GM12878 (cell line): ENCODE results near the gene STX10. TPM values are rescaled to one million over a fixed set of nuclear protein-coding genes. Genes with fewer than 3 reads are reported as not detected.

Experiments
- ATAC-seq: fragments of 200-7000 bp; cut with Tn5 transposase; 3 replicates; pipeline ENCODE4 v1.9.1; 2020; ENCODE audit warnings: mild to moderate bottlenecking, moderate library complexity
- BruUV-seq: library from RNA; stranded (reverse); fragments of 400-500 nt; replicated peaks from 2 replicates; lab custom pipeline; 2021; lab: Mats Ljungman, UMichigan
- CTCF ChIA-PET: fragments of 300-600 bp; sonication (Branson Sonifier 250); formaldehyde crosslinking; extraction: SDS; loops from one replicate; lab custom pipeline; 2021; ENCODE audit warnings: inconsistent platforms; lab: Yijun Ruan, JAX
- POLR2A ChIA-PET: fragments of 350-600 bp; formaldehyde crosslinking; extraction: SDS; loops from one replicate; lab custom pipeline; 2021; ENCODE audit warnings: inconsistent platforms; lab: Charles Lee
- RAD21 ChIA-PET: fragments of 300-600 bp; sonication (Branson Sonifier 250); formaldehyde crosslinking; loops from one replicate; lab custom pipeline; 2023; ENCODE audit warnings: antibody characterized with exemption; ENCODE audit not compliant: unreplicated experiment; lab: Charles Lee
- SMC1A ChIA-PET: fragments of 300-600 bp; sonication (Branson Sonifier 250); formaldehyde crosslinking; loops from one replicate; lab custom pipeline; 2023; ENCODE audit not compliant: unreplicated experiment, uncharacterized antibody; lab: Charles Lee
- DNase-seq: peaks from one replicate; pipeline ENCODE4 v3.0.0-alpha.2; 2011; ENCODE audit warnings: low read depth, low spot score
- FAIRE-seq: peaks from 3 replicates; lab custom pipeline; 2011; peaks lifted over from hg19 to GRCh38; lab: Jason Lieb, UNC
- H2AFZ ChIP-seq: 2 replicates; pipeline ENCODE4 v1.6.0; 2011; ENCODE audit warnings: low read depth, low read length, control low read depth; ENCODE audit not compliant: control insufficient read depth
- H3K27ac ChIP-seq: 2 replicates; pipeline ENCODE4 v1.5.1; 2011; ENCODE audit warnings: control low read depth; ENCODE audit not compliant: control insufficient read depth, insufficient read depth
- H3K27me3 ChIP-seq, 2 experiments: replicated peaks in 1 of 2; 2 replicates each; pipeline versions ENCODE4 v1.6.0 to v1.6.1; 2011; ENCODE audit warnings: low read length in 1 of 2; ENCODE audit not compliant: control insufficient read depth in 2 of 2, insufficient read depth in 2 of 2
- H3K36me3 ChIP-seq, 2 experiments: 2 replicates each; pipeline ENCODE4 v1.5.1; 2011; ENCODE audit warnings: low read length in 1 of 2; ENCODE audit not compliant: control insufficient read depth in 2 of 2, insufficient read depth in 2 of 2
- H3K4me1 ChIP-seq: 2 replicates; pipeline ENCODE4 v1.6.1; 2011; ENCODE audit warnings: mild to moderate bottlenecking, low read length, moderate library complexity, mixed read lengths; ENCODE audit not compliant: control insufficient read depth, insufficient read depth
- H3K4me2 ChIP-seq: 2 replicates; pipeline ENCODE4 v1.6.0; 2011; ENCODE audit warnings: control low read depth; ENCODE audit not compliant: control insufficient read depth, insufficient read depth
- H3K4me3 ChIP-seq: fragments of 200-600 bp; sonication (generic); 2 replicates; pipeline ENCODE4 v1.5.1; 2016
- H3K79me2 ChIP-seq: 2 replicates; pipeline ENCODE4 v1.6.0; 2011; ENCODE audit warnings: low read length; ENCODE audit not compliant: control insufficient read depth, insufficient read depth
- H3K9ac ChIP-seq: 2 replicates; pipeline ENCODE4 v1.8.0; 2011; ENCODE audit warnings: low read length, control low read depth, mixed read lengths; ENCODE audit not compliant: control insufficient read depth, insufficient read depth
- H3K9me3 ChIP-seq: replicated peaks from 3 replicates; pipeline ENCODE4 v1.5.1; 2011; ENCODE audit warnings: mild to moderate bottlenecking, low read length; ENCODE audit not compliant: control insufficient read depth, insufficient read depth
- H4K20me1 ChIP-seq: 2 replicates; pipeline ENCODE4 v1.6.0; 2011; ENCODE audit not compliant: control insufficient read depth, insufficient read depth
- BACH1 ChIP-seq: fragments of 450-650 bp; IDR thresholded peaks from 2 replicates; pipeline ENCODE4 v1.6.1; 2017; ENCODE audit warnings: mild to moderate bottlenecking, borderline replicate concordance
- CHD4 ChIP-seq: fragments of 200-600 bp; sonication (generic); IDR thresholded peaks from 2 replicates; pipeline ENCODE4 v1.6.1; 2016; ENCODE audit warnings: mild to moderate bottlenecking
- CREB1 ChIP-seq: IDR thresholded peaks from 2 replicates; pipeline ENCODE4 v1.6.1; 2012; ENCODE audit warnings: low read depth, mild to moderate bottlenecking, inconsistent platforms
- E2F8 ChIP-seq: fragments of 450-650 bp; IDR thresholded peaks from 2 replicates; pipeline ENCODE4 v1.6.1; 2018; ENCODE audit warnings: mild to moderate bottlenecking, low read depth, moderate library complexity; ENCODE audit not compliant: partially characterized antibody
- HSF1 ChIP-seq: fragments of 150-350 bp; IDR thresholded peaks from 2 replicates; pipeline ENCODE4 v1.6.1; 2014; ENCODE audit warnings: mild to moderate bottlenecking, low read depth, low read length
- MLLT1 ChIP-seq: fragments of 450-650 bp; IDR thresholded peaks from 2 replicates; pipeline ENCODE4 v1.6.1; 2016; ENCODE audit warnings: mild to moderate bottlenecking
- MYB ChIP-seq: fragments of 150-350 bp; IDR thresholded peaks from 2 replicates; pipeline ENCODE4 v1.6.1; 2014; ENCODE audit warnings: mild to moderate bottlenecking, low read depth, low read length, borderline replicate concordance
- RAD51 ChIP-seq: fragments of 450-650 bp; IDR thresholded peaks from 2 replicates; pipeline ENCODE4 v1.6.1; 2016; ENCODE audit warnings: moderate library complexity, mild to moderate bottlenecking, inconsistent platforms
- STAT1 ChIP-seq: fragments of 450-650 bp; conservative IDR thresholded peaks from 2 replicates; pipeline ENCODE4 v1.6.1; 2014; ENCODE audit warnings: antibody characterized with exemption, mild to moderate bottlenecking
- STAT3 ChIP-seq: IDR thresholded peaks from 2 replicates; pipeline ENCODE4 v1.6.1; 2011; ENCODE audit warnings: low read depth, low read length, improper control_type of control experiment
- ZBED1 ChIP-seq: IDR thresholded peaks from 2 replicates; pipeline ENCODE4 v1.6.1; 2016; ENCODE audit warnings: borderline replicate concordance
- ZNF622 ChIP-seq: fragments of 450-650 bp; IDR thresholded peaks from 2 replicates; pipeline ENCODE4 v1.6.1; 2017; ENCODE audit warnings: mild to moderate bottlenecking, inconsistent platforms
- ZZZ3 ChIP-seq: IDR thresholded peaks from 2 replicates; pipeline ENCODE4 v1.6.1; 2011; ENCODE audit warnings: low read depth; ENCODE audit not compliant: control insufficient read depth, insufficient read length
- WGBS: methylation state at CpG from one replicate; pipeline ENCODE4 v1.1.6; 2016; ENCODE audit warnings: low lambda C conversion rate; ENCODE audit not compliant: insufficient replicate concordance, insufficient coverage; ENCODE audit errors: missing lambda C conversion rate; 5-methylcytosine and 5-hydroxymethylcytosine counted together
- in situ Hi-C: fragments of 300-500 bp; cut with MboI; formaldehyde crosslinking; loops from 9 replicates; pipeline ENCODE4 v1.14.3; 2018; ENCODE audit warnings: mixed read lengths
- intact Hi-C: fragments of 100-400 bp; cut with micrococcal nuclease; formaldehyde crosslinking; loops from one replicate; pipeline ENCODE4 v1.14.2; 2022; ENCODE audit not compliant: unreplicated experiment
- polyA plus RNA-seq, 11 experiments: library from polyadenylated mRNA; depleted of rRNA in 4 of 11; unstranded in 6 of 11; stranded (reverse) in 5 of 11; fragments of >200 nt; fragmentation: Nextera tagmentation in 4 of 11; fragmentation: Illumina TruSeq in 1 of 11; extraction: Ambion mirVana in 4 of 11; extraction: Trizol in 1 of 11; gene quantifications; 1 replicate in 1 of 11; 2 replicates in 10 of 11; pipeline versions ENCODE4 v1.2.1 to v1.2.3, GENCODE V29; 2011 to 2016; ENCODE audit warnings: inconsistent platforms in 2 of 11, missing spikeins in 2 of 11, low read depth in 1 of 11
- total RNA-seq, 4 experiments: library from RNA; depleted of rRNA in 3 of 4; stranded (reverse); fragments of >200 nt in 3 of 4; fragmentation: Illumina TruSeq in 1 of 4; extraction: Trizol in 1 of 4; gene quantifications; 2 replicates each; pipeline versions ENCODE4 v1.2.1 to v1.2.3, GENCODE V29; 2013 to 2021
- TF ChIP-seq, protein P1 (sequence below): IDR thresholded peaks from 2 replicates; pipeline ENCODE4 v1.6.1; 2012; ENCODE audit warnings: low read depth, low read length, improper control_type of control experiment
- TF ChIP-seq, protein P2 (sequence below): IDR thresholded peaks from 2 replicates; pipeline ENCODE4 v1.6.1; 2012; ENCODE audit warnings: low read depth, low read length, improper control_type of control experiment

The STX10 gene
- total and polyA plus RNA-seq, 10 of the 15 experiments (the other 5 are each of a cell fraction or from before 2014, with no cell fraction given), result 0.56 to 76.1 (median 47.6) TPM

DNA sequence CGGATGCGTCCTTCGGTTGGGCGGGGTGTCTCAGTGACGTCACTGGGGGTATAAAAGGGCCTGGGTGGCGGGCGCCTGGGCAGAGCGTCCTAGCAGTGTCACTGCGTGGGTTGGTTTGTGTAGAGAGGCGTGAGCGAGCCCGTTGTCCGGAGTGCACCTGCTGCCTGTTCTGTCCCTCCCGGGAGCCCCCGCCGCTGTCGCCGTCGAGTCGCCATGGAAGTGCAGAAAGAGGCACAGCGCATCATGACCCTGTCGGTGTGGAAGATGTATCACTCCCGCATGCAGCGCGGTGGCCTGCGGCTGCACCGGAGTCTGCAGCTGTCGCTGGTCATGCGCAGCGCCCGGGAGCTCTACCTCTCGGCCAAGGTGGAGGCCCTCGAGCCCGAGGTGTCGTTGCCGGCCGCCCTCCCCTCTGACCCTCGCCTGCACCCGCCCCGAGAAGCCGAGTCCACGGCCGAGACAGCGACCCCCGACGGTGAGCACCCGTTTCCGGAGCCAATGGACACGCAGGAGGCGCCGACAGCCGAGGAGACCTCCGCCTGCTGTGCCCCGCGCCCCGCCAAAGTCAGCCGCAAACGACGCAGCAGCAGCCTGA lies 2.9 kb upstream of the STX10 start:
- in situ Hi-C loops (loop anchor here (10.0 to 25.0 kb wide), 3 partner anchors 692 to 1566 kb away; partner anchors contain the start of genes ACP5 and ZNF627), intact Hi-C loops (loop anchor here (1.0 to 10.0 kb wide), 4 partner anchors 51 to 852 kb away; partner anchors contain the start of genes LYL1 and RFX1)
- ATAC-seq, result peak; percentile 36
- peak; percentile 83 for DNase-seq
- ChIA-PET CTCF (interaction anchor here (0.8 to 2.1 kb wide), 12 partner anchors 10 to 188 kb away, joined by 3 to 9 read pairs (median 4); partner anchors contain the start of gene NACC1), POLR2A (interaction anchor here (0.5 to 2.2 kb wide), 9 partner anchors 10 to 708 kb away, joined by 3 to 41 read pairs (median 5); partner anchors contain the start of genes JUNB and NACC1), RAD21 (interaction anchor here (0.6 to 2.2 kb wide), 9 partner anchors 10 to 368 kb away, joined by 3 to 21 read pairs (median 4); partner anchors contain the start of genes NACC1 and TRMT1), SMC1A (interaction anchor here (1.0 to 1.4 kb wide), 4 partner anchors 12 to 176 kb away, joined by 3 to 5 read pairs (median 4); partner anchors contain the start of gene NACC1)
- H3K9me3 ChIP-seq, result no peaks in the 10 kb centered on the region
- H3K4me2 ChIP-seq, result peak overlapping the region; percentile 92; the same call in 1 of the 2 replicates
- H3K9ac ChIP-seq, result peak overlapping the region; percentile 90
- H2AFZ ChIP-seq, result no peak overlapping the region
- no peak for FAIRE-seq
- no peaks in the 10 kb centered on the region for H4K20me1 ChIP-seq
- peak overlapping the region; percentile 99 for H3K4me3 ChIP-seq
- H3K36me3 ChIP-seq, result no peaks in the 10 kb centered on the region; a peak in 2 of 4 replicates
- peaks cover 21% of the 10 kb centered on the region for H3K4me1 ChIP-seq
- BruUV-seq, result TSS peak; percentile 89
- peaks cover 47% of the 10 kb centered on the region for H3K79me2 ChIP-seq
- H3K27me3 ChIP-seq, result no peaks in the 10 kb centered on the region
- peak overlapping the region; percentile 95 for H3K27ac ChIP-seq
- WGBS, result 1% methylated on average over 55 of the region's 59 CpGs
- TF ChIP-seq CHD4, result no peak
- TF ChIP-seq, protein P1, sequence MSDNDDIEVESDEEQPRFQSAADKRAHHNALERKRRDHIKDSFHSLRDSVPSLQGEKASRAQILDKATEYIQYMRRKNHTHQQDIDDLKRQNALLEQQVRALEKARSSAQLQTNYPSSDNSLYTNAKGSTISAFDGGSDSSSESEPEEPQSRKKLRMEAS, result peak; percentile 17; the same call in 1 of the 2 replicates
- TF ChIP-seq HSF1, result 0 out of 2 replicates have a peak, but pooled peaks have one; percentile 29
- TF ChIP-seq STAT1, result peak; percentile 68; the same call in 1 of the 2 replicates
- TF ChIP-seq E2F8, result no peak
- TF ChIP-seq, protein P2, sequence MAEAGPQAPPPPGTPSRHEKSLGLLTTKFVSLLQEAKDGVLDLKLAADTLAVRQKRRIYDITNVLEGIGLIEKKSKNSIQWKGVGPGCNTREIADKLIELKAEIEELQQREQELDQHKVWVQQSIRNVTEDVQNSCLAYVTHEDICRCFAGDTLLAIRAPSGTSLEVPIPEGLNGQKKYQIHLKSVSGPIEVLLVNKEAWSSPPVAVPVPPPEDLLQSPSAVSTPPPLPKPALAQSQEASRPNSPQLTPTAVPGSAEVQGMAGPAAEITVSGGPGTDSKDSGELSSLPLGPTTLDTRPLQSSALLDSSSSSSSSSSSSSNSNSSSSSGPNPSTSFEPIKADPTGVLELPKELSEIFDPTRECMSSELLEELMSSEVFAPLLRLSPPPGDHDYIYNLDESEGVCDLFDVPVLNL, result no peak
- TF ChIP-seq RAD51, result no peak
- 0 out of 2 replicates have a peak, but pooled peaks have one; percentile 51 for TF ChIP-seq MYB
- no peak for TF ChIP-seq ZNF622
- peak; percentile 99 for TF ChIP-seq MLLT1
- TF ChIP-seq ZZZ3, result no peak
- TF ChIP-seq CREB1, result no peak
- TF ChIP-seq STAT3, result no peak
- peak; percentile 92 for TF ChIP-seq ZBED1
- peak; percentile 94; the same call in 1 of the 2 replicates for TF ChIP-seq BACH1
